Sigmoid colon (tissue), 7 donors: ENCODE results near the gene FEN1. TPM values are rescaled to one million over a fixed set of nuclear protein-coding genes. Genes with fewer than 3 reads are reported as not detected.

Experiments
- DNase-seq: peaks from one replicate; pipeline ENCODE4 v3.0.0-alpha.2; 2019
- H3K27ac ChIP-seq, 4 donors: fragments of 200-600 bp; sonication (generic); one replicate each; pipeline ENCODE4 v1.5.1; 2016 to 2019; ENCODE audit warnings: mild to moderate bottlenecking in 1 of 4
- H3K27me3 ChIP-seq, 3 donors: fragments of 200-600 bp; sonication (generic); one replicate each; pipeline ENCODE4 v1.5.1; 2019; ENCODE audit warnings: mild to moderate bottlenecking in 1 of 3
- H3K36me3 ChIP-seq, 4 donors: fragments of 200-600 bp; sonication (generic); one replicate each; pipeline ENCODE4 v1.5.1; 2016 to 2019
- H3K4me1 ChIP-seq, 4 donors: fragments of 200-600 bp; sonication (generic); one replicate each; pipeline ENCODE4 v1.5.1; 2017 to 2019
- H3K4me3 ChIP-seq, 4 donors: fragments of 200-600 bp; sonication (generic); one replicate each; pipeline ENCODE4 v1.5.1; 2017 to 2019; ENCODE audit warnings: mild to moderate bottlenecking in 2 of 4, moderate library complexity in 1 of 4
- H3K9me3 ChIP-seq, 4 donors: fragments of 200-600 bp in 3 of 4; sonication (generic) in 3 of 4; one replicate each; pipeline versions ENCODE4 v1.5.1 to v1.6.1; 2013 to 2019
- EP300 ChIP-seq, 4 donors: sonication (generic); formaldehyde crosslinking; IDR thresholded peaks; one replicate each; pipeline ENCODE4 v1.6.1; 2017; ENCODE audit warnings: antibody characterized with exemption in 4 of 4
- POLR2A ChIP-seq, 2 donors: fragments of 450-650 bp; IDR thresholded peaks; one replicate each; pipeline ENCODE4 v1.6.1; 2016; ENCODE audit warnings: antibody characterized with exemption in 2 of 2, mild to moderate bottlenecking in 2 of 2, moderate library complexity in 2 of 2
- POLR2AphosphoS5 ChIP-seq, 4 donors: sonication (generic); formaldehyde crosslinking; IDR thresholded peaks; one replicate each; pipeline ENCODE4 v1.6.1; 2017; ENCODE audit warnings: antibody characterized with exemption in 4 of 4
- WGBS, 2 donors: extraction: QIAGEN DNeasy Blood & Tissue Kit; methylation state at CpG; one replicate each; pipeline ENCODE4 v1.1.7; 2013; 5-methylcytosine and 5-hydroxymethylcytosine counted together
- intact Hi-C: fragments of 100-400 bp; cut with DNase I; formaldehyde crosslinking; loops from one replicate; pipeline ENCODE4 v1.15.1; 2023
- polyA plus RNA-seq, 3 donors: library from polyadenylated mRNA; stranded (reverse); fragments of 200-250 nt; gene quantifications; one replicate each; pipeline ENCODE4 v1.2.3, GENCODE V29; 2013
- total RNA-seq, 4 donors: library from RNA; depleted of rRNA; stranded (reverse); fragments of >200 nt; gene quantifications; one replicate each; pipeline ENCODE4 v1.1.0, GENCODE V29; 2016
- TF ChIP-seq, protein P1 (sequence below), 4 experiments: fragments of 450-650 bp in 3 of 4; fragments of 200-600 bp in 1 of 4; IDR thresholded peaks; one replicate each; pipeline ENCODE4 v1.5.1; 2016 to 2019; ENCODE audit warnings: antibody characterized with exemption in 4 of 4, mild to moderate bottlenecking in 3 of 4, moderate library complexity in 2 of 4
- donor health status: healthy with polysubstance abuse.
- donor health status: Bipolar disorder and iron deficiency.
- donor health status: healthy.

FEN1 gene
- total and polyA plus RNA-seq, 7 donors: 4.2 to 39.1 (median 7.5) TPM

DNA sequence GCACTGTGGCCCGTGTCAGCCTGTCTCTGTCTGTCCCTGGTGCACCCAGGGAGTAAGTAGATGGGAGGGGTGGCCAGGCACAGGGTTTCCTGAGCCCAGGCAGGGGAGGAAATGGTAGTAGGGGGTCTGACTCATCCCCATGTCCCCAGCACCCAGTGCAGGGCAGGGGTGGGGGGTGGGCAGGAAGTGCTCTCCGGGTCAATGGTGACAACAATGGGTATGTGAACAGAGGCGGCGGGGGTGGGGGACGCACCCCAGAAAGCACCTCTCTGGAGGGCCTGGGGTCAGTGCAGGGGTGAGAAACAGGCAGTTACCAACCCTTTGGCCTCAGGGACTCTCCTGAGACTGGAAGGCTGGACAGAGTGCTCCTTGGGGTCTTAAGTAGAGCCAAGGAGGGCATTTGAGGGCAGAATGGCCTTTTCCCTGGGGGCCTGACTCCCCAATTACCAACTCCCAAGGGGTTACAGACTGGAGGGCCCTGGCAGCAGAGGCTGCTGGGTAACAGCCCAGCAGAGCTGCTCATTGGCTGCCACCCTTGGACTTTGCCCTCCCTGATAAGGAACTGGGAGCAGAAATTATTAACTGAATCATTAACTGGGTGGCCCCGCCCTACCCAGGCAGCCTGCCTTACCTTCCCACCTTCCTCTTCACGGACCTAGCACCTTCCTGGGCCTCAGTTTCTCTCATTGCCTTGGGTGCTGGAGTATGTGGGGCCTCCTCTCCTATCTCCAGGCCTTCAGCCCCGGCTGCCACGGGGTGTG is 36.1 kb upstream of the FEN1 start:
- H3K36me3 ChIP-seq: no peaks in the 10 kb centered on the region
- H3K9me3 ChIP-seq: no peaks in the 10 kb centered on the region
- WGBS, 2 donors: 19 to 58% methylated on average over 9 of the region's 9 CpGs
- TF ChIP-seq POLR2A (IDR thresholded peaks at IDR 0.05) (no peak), POLR2AphosphoS5 (IDR thresholded peaks at IDR 0.05) (no peak)
- no peak for DNase-seq
- H3K27ac ChIP-seq: no peak overlapping the region
- H3K27me3 ChIP-seq: peaks cover 9 to 21% (median 10%) of the 10 kb centered on the region in 3 donors
- peaks cover 0 to 13% (median 10%) of the 10 kb centered on the region in 4 donors for H3K4me1 ChIP-seq
- intact Hi-C loops: no loop called here
- no peak overlapping the region for H3K4me3 ChIP-seq

DNA sequence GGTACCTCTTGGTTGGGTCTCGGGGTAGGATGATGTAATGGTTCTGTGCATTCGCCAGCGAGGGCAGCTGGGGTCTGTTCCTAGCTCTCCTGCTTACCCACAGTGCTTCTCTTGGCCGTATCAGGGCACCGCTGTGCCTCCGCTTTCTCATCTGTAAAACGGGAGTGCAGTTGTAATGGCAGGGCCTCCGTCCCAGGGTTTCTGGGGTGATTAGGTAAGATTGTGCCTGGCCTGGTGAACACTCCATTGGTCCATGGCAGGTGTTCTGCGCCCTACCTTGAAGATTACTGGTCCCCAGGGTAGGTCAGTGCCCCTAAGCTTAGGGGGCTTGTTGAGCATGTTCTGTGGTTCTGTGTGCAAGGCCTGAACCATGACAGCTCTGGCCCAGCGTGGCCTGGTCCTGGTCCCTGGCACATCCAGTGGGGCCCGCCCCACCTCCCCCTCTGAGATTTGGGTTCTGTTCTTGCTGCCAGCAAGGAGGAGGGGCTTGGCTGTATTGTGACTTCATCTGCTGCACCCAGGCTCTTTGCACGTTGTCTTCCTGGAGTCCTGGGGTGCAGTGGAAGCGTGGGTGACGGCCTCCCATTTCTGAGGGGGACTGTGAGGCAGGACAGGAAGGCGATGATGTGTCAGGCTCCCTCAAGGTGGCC is 35.4 kb upstream of the FEN1 start:
- TF ChIP-seq, protein P1, sequence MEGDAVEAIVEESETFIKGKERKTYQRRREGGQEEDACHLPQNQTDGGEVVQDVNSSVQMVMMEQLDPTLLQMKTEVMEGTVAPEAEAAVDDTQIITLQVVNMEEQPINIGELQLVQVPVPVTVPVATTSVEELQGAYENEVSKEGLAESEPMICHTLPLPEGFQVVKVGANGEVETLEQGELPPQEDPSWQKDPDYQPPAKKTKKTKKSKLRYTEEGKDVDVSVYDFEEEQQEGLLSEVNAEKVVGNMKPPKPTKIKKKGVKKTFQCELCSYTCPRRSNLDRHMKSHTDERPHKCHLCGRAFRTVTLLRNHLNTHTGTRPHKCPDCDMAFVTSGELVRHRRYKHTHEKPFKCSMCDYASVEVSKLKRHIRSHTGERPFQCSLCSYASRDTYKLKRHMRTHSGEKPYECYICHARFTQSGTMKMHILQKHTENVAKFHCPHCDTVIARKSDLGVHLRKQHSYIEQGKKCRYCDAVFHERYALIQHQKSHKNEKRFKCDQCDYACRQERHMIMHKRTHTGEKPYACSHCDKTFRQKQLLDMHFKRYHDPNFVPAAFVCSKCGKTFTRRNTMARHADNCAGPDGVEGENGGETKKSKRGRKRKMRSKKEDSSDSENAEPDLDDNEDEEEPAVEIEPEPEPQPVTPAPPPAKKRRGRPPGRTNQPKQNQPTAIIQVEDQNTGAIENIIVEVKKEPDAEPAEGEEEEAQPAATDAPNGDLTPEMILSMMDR (IDR thresholded peaks at IDR 0.05): no peak
- TF ChIP-seq EP300 (IDR thresholded peaks at IDR 0.05): no peak
- no peak for TF ChIP-seq POLR2AphosphoS5 (IDR thresholded peaks at IDR 0.05)
- no peak for TF ChIP-seq POLR2A (IDR thresholded peaks at IDR 0.05)
- Histone ChIP-seq H3K27me3 (peaks cover 6 to 21% (median 9%) of the 10 kb centered on the region in 3 donors), H3K27ac (no peak overlapping the region), H3K9me3 (no peaks in the 10 kb centered on the region), H3K4me1 (peaks cover 0 to 8% (median 8%) of the 10 kb centered on the region in 4 donors), H3K4me3 (no peak overlapping the region), H3K36me3 (no peaks in the 10 kb centered on the region)
- 59 to 83% methylated on average over 15 of the region's 15 CpGs for WGBS, 2 donors
- DNase-seq: no peak
- intact Hi-C loops: no loop called here

DNA sequence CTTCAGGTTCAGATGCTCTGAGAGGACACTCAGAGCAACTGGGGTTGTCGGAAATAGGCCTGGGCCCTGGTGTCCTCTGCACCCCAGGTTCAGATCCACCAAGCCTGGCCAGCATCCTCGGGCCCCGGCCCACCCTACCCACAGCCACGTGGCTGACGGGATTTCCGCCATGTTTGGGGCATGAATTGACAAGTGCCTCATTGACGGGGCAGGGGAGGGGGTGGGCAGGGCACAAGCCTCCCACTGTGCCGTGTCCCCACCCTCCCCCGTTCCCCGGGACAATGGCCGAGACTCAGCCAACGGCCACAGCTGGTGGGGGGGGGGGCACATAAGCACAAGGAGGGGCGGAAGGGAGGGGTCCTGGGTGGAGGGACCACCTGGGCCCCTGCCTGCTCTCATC is 31.8 kb upstream of the FEN1 start:
- 83 to 88% methylated on average over 13 of the region's 13 CpGs for WGBS, 2 donors
- intact Hi-C loops: no loop called here
- H3K4me1 ChIP-seq: no peaks in the 10 kb centered on the region

DNA sequence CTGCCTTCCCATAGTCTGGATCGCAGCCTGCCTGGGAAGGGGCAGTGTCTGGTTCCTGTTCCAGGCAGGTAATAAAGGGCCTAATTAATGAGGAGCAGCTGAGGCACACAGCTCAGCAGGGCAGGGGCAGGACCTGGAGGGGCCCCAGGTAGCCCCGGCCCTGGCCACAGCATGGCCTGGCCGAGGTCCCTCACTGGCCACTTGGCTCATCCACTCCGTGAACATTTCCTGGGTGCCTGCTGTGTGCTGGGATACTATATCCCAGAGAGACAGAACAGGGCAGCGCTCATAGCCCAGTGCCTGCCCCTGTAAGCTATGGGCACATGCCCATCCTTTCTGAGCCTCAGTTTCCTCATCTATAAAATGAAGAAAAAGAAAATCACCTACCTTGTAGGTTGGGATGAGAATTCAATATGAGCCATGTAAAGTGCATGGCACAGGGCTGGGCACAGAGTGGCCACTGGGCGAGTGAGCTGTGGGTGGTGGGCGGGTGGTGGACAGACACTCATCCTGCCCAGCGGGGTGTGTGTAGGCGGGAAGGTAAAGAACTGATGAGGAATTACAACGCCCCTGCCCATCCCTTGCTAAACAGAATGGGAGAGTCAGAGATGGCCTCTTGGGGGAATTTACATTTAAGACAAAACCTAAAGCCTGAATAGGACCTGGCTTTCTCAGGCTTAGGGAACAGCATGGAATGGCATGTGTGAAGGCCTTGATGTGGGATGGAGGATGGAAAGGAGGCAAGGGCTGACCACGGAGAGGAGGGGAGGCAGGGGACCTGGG is 31.1 kb upstream of the FEN1 start:
- no peaks in the 10 kb centered on the region for H3K4me1 ChIP-seq
- H3K9me3 ChIP-seq: no peaks in the 10 kb centered on the region
- H3K27ac ChIP-seq: no peak overlapping the region
- no peaks in the 10 kb centered on the region for H3K36me3 ChIP-seq
- TF ChIP-seq, protein P1 (IDR thresholded peaks at IDR 0.05): no peak
- TF ChIP-seq EP300 (IDR thresholded peaks at IDR 0.05): no peak
- no peak for TF ChIP-seq POLR2A (IDR thresholded peaks at IDR 0.05)
- no peak for TF ChIP-seq POLR2AphosphoS5 (IDR thresholded peaks at IDR 0.05)
- 74 to 82% methylated on average over 11 of the region's 11 CpGs for WGBS, 2 donors
- intact Hi-C loops: no loop called here
- DNase-seq: no peak
- no peak overlapping the region for H3K4me3 ChIP-seq
- H3K27me3 ChIP-seq: peaks cover 0 to 27% (median 0%) of the 10 kb centered on the region in 3 donors

More for the DNA sequence above, 31.8 kb upstream of the FEN1 start:
- no peak for DNase-seq
- Histone ChIP-seq H3K27ac (no peak overlapping the region), H3K27me3 (peaks cover 0 to 27% (median 0%) of the 10 kb centered on the region in 3 donors), H3K9me3 (no peaks in the 10 kb centered on the region), H3K4me3 (no peak overlapping the region), H3K36me3 (no peaks in the 10 kb centered on the region)
- no peak for TF ChIP-seq EP300 (IDR thresholded peaks at IDR 0.05)
- TF ChIP-seq, protein P1 (IDR thresholded peaks at IDR 0.05): no peak
- TF ChIP-seq POLR2AphosphoS5 (IDR thresholded peaks at IDR 0.05): no peak
- no peak for TF ChIP-seq POLR2A (IDR thresholded peaks at IDR 0.05)

DNA sequence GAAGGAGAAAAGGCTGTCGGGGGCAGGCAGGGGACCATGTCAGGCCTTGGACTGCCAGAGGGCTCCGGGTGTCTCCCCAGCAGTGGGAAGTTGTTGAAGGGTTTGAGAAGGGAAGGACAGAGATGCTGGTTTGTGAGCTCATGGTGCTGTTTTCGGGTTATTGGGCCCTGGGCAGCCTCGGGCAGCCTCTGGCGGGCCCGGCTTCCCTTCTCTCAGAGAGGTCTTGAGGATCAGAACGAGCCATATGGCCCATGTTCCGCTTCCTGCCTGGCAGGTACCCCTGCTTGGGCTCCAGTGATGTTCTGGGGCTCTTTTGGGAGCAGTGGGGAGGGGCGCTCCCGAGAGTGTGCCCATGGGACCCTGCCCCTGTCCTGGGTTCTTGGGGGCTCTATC is 30.5 kb upstream of the FEN1 start:
- Histone ChIP-seq H3K4me1 (no peaks in the 10 kb centered on the region), H3K9me3 (no peaks in the 10 kb centered on the region)
- 79 to 91% methylated on average over 10 of the region's 10 CpGs for WGBS, 2 donors

More for the DNA sequence above, 30.5 kb upstream of the FEN1 start:
- no peak for DNase-seq
- no peaks in the 10 kb centered on the region for H3K36me3 ChIP-seq
- intact Hi-C loops: no loop called here
- H3K27me3 ChIP-seq: peaks cover 0 to 27% (median 0%) of the 10 kb centered on the region in 3 donors
- H3K4me3 ChIP-seq: no peak overlapping the region
- no peak overlapping the region for H3K27ac ChIP-seq
- TF ChIP-seq POLR2A (IDR thresholded peaks at IDR 0.05): no peak
- TF ChIP-seq, protein P1 (IDR thresholded peaks at IDR 0.05): no peak
- no peak for TF ChIP-seq EP300 (IDR thresholded peaks at IDR 0.05)
- TF ChIP-seq POLR2AphosphoS5 (IDR thresholded peaks at IDR 0.05): no peak
